ENCODE data around the gene DTNBP1. TPM values are rescaled to one million over a fixed set of nuclear protein-coding genes. Genes with fewer than 3 reads are reported as not detected.

The DTNBP1 gene
- total and polyA plus RNA-seq, 2 experiments from 2014 or later: 0.32 to 15.8 TPM

- Histone ChIP-seq H3K4me1 (ENCODE audit: insufficient read depth) (no peaks in the 10 kb centered on the region), H3K27me3 (replicated peaks; ENCODE audit: insufficient read depth) (no peaks in the 10 kb centered on the region), H3K36me3 (ENCODE audit: low read depth) (no peaks in the 10 kb centered on the region), H3K27ac (no peak overlapping the region), H3K9ac (no peak overlapping the region), H2AFZ (no peak overlapping the region), H4K20me1 (ENCODE audit: insufficient read depth) (no peaks in the 10 kb centered on the region), H3K9me3 (ENCODE audit: low read depth) (no peaks in the 10 kb centered on the region), H3K9me2 (ENCODE audit: insufficient read depth) (no peaks in the 10 kb centered on the region), H3K4me3 (no peak overlapping the region), H3K79me2 (ENCODE audit: insufficient read depth) (no peaks in the 10 kb centered on the region), H3F3A (ENCODE audit: insufficient read depth) (no peaks in the 10 kb centered on the region), H3K4me2 (ENCODE audit: unreplicated experiment) (no peak overlapping the region)
- no peak for DNase-seq
- WGBS, 2 experiments (ENCODE audit: low coverage in 1 of 2, low lambda C conversion rate in 2 of 2, missing lambda C conversion rate in 2 of 2): 92% methylated on average over 5 of the region's 5 CpGs
- TF ChIP-seq EZH2 (IDR thresholded peaks at IDR 0.05; ENCODE audit: insufficient read depth, poor library complexity, severe bottlenecking) (no peak), EZH2phosphoT487 (IDR thresholded peaks at IDR 0.05; ENCODE audit: insufficient read depth, low read depth) (no peak)
- in situ Hi-C loops (cut with MboI): no loop called here
These were observed 124.7 kb downstream of the DTNBP1 start for GRCh38 chr6:15538106-15538505.

GRCh38 chr6:15536198-15536955 lies 126.5 kb downstream of the DTNBP1 start:
- no peak for DNase-seq
- H3K4me2 ChIP-seq (ENCODE audit: unreplicated experiment): no peak overlapping the region
- no peak for TF ChIP-seq EZH2phosphoT487 (IDR thresholded peaks at IDR 0.05; ENCODE audit: insufficient read depth, low read depth)
- TF ChIP-seq EZH2 (IDR thresholded peaks at IDR 0.05; ENCODE audit: insufficient read depth, poor library complexity, severe bottlenecking): no peak
- no peaks in the 10 kb centered on the region for H3F3A ChIP-seq (ENCODE audit: insufficient read depth)
- no peaks in the 10 kb centered on the region for H3K36me3 ChIP-seq (ENCODE audit: low read depth)
- no peaks in the 10 kb centered on the region for H3K9me2 ChIP-seq (ENCODE audit: insufficient read depth)
- no peaks in the 10 kb centered on the region for H3K4me1 ChIP-seq (ENCODE audit: insufficient read depth)
- no peak overlapping the region for H3K27ac ChIP-seq
- no peaks in the 10 kb centered on the region for H3K27me3 ChIP-seq (replicated peaks; ENCODE audit: insufficient read depth)
- H3K9ac ChIP-seq: no peak overlapping the region
- no peak overlapping the region for H3K4me3 ChIP-seq
- in situ Hi-C loops (cut with MboI): no loop called here
- H3K9me3 ChIP-seq (ENCODE audit: low read depth): no peaks in the 10 kb centered on the region
- H4K20me1 ChIP-seq (ENCODE audit: insufficient read depth): no peaks in the 10 kb centered on the region
- H2AFZ ChIP-seq: no peak overlapping the region
- WGBS, 2 experiments (ENCODE audit: low coverage in 1 of 2, low lambda C conversion rate in 2 of 2, missing lambda C conversion rate in 2 of 2): 62 to 66% methylated on average over 4 of the region's 4 CpGs
- H3K79me2 ChIP-seq (ENCODE audit: insufficient read depth): no peaks in the 10 kb centered on the region

GRCh38 chr6:15535495-15536197 lies 127.2 kb downstream of the DTNBP1 start:
- no peak for DNase-seq
- no peak for TF ChIP-seq EZH2phosphoT487 (IDR thresholded peaks at IDR 0.05; ENCODE audit: insufficient read depth, low read depth)
- no peak for TF ChIP-seq EZH2 (IDR thresholded peaks at IDR 0.05; ENCODE audit: insufficient read depth, poor library complexity, severe bottlenecking)
- no peak overlapping the region for H3K4me3 ChIP-seq
- in situ Hi-C loops (cut with MboI): no loop called here
- no peaks in the 10 kb centered on the region for H3K36me3 ChIP-seq (ENCODE audit: low read depth)
- H3K27me3 ChIP-seq (replicated peaks; ENCODE audit: insufficient read depth): no peaks in the 10 kb centered on the region
- H3F3A ChIP-seq (ENCODE audit: insufficient read depth): no peaks in the 10 kb centered on the region
- H3K9me3 ChIP-seq (ENCODE audit: low read depth): no peaks in the 10 kb centered on the region
- WGBS, 2 experiments (ENCODE audit: low coverage in 1 of 2, low lambda C conversion rate in 2 of 2, missing lambda C conversion rate in 2 of 2): 81 to 83% methylated on average over 3 of the region's 3 CpGs
- no peaks in the 10 kb centered on the region for H3K4me1 ChIP-seq (ENCODE audit: insufficient read depth)
- H3K4me2 ChIP-seq (ENCODE audit: unreplicated experiment): no peak overlapping the region
- no peaks in the 10 kb centered on the region for H3K9me2 ChIP-seq (ENCODE audit: insufficient read depth)
- no peaks in the 10 kb centered on the region for H3K79me2 ChIP-seq (ENCODE audit: insufficient read depth)
- no peak overlapping the region for H3K9ac ChIP-seq
- no peak overlapping the region for H3K27ac ChIP-seq
- H2AFZ ChIP-seq: no peak overlapping the region
- no peaks in the 10 kb centered on the region for H4K20me1 ChIP-seq (ENCODE audit: insufficient read depth)

- Histone ChIP-seq H3K79me2 (ENCODE audit: insufficient read depth) (no peaks in the 10 kb centered on the region), H3K9ac (no peak overlapping the region), H3K9me2 (ENCODE audit: insufficient read depth) (no peaks in the 10 kb centered on the region), H3K36me3 (ENCODE audit: low read depth) (no peaks in the 10 kb centered on the region), H2AFZ (no peak overlapping the region), H3K4me2 (ENCODE audit: unreplicated experiment) (no peak overlapping the region), H3K27ac (no peak overlapping the region), H3K9me3 (ENCODE audit: low read depth) (no peaks in the 10 kb centered on the region), H3K27me3 (replicated peaks; ENCODE audit: insufficient read depth) (no peaks in the 10 kb centered on the region), H4K20me1 (ENCODE audit: insufficient read depth) (no peaks in the 10 kb centered on the region), H3K4me3 (no peak overlapping the region), H3K4me1 (ENCODE audit: insufficient read depth) (no peaks in the 10 kb centered on the region), H3F3A (ENCODE audit: insufficient read depth) (no peaks in the 10 kb centered on the region)
- TF ChIP-seq EZH2 (IDR thresholded peaks at IDR 0.05; ENCODE audit: insufficient read depth, poor library complexity, severe bottlenecking) (no peak), EZH2phosphoT487 (IDR thresholded peaks at IDR 0.05; ENCODE audit: insufficient read depth, low read depth) (no peak)
- in situ Hi-C loops (cut with MboI): no loop called here
- 87 to 90% methylated on average over 3 of the region's 3 CpGs for WGBS, 2 experiments (ENCODE audit: low coverage in 1 of 2, low lambda C conversion rate in 2 of 2, missing lambda C conversion rate in 2 of 2)
- no peak for DNase-seq
These were observed 127.9 kb downstream of the DTNBP1 start for GRCh38 chr6:15534974-15535373.

Data from GM23248 (cell line).